OCI-LY7 (cell line): Measurements from ENCODE around the gene DMRT1. TPM values are rescaled to one million over a fixed set of nuclear protein-coding genes. Genes with fewer than 3 reads are reported as not detected.

ENCODE experiments used
- BruUV-seq: library from RNA; stranded (reverse); fragments of 400-500 nt; replicated peaks from 2 replicates; lab custom pipeline; 2021; lab: Mats Ljungman, UMichigan
- CTCF ChIA-PET: fragments of 300-600 bp; sonication (Branson Sonifier 250); formaldehyde crosslinking; loops from one replicate; lab custom pipeline; 2022; ENCODE audit warnings: antibody characterized with exemption; ENCODE audit not compliant: unreplicated experiment; lab: Charles Lee
- POLR2A ChIA-PET: fragments of 300-600 bp; sonication (Branson Sonifier 250); formaldehyde crosslinking; loops from one replicate; lab custom pipeline; 2022; ENCODE audit warnings: antibody characterized with exemption; lab: Charles Lee
- DNase-seq: peaks from one replicate; pipeline ENCODE4 v3.0.0-alpha.2; 2015; ENCODE audit warnings: low spot score
- H2AFZ ChIP-seq: fragments of 200-600 bp; sonication (generic), shearing (Covaris generic); 2 replicates; pipeline ENCODE4 v1.6.1; 2014; ENCODE audit warnings: mild to moderate bottlenecking, antibody characterized with exemption, low read length, moderate library complexity
- H3K27ac ChIP-seq: fragments of 200-600 bp; sonication (generic); 2 replicates; pipeline ENCODE4 v1.5.1; 2014; ENCODE audit warnings: mixed run types, low read depth, mild to moderate bottlenecking, moderate library complexity, low read length, inconsistent platforms; ENCODE audit not compliant: poor library complexity, severe bottlenecking
- H3K36me3 ChIP-seq: fragments of 200-600 bp; sonication (generic); 2 replicates; pipeline ENCODE4 v1.6.1; 2014; ENCODE audit warnings: mild to moderate bottlenecking, antibody characterized with exemption, low read length, moderate library complexity, mixed read lengths; ENCODE audit not compliant: insufficient read depth
- H3K4me1 ChIP-seq: fragments of 200-600 bp; sonication (generic); 2 replicates; pipeline ENCODE4 v1.5.1; 2014; ENCODE audit warnings: mild to moderate bottlenecking, low read length; ENCODE audit not compliant: insufficient read depth, poor library complexity, severe bottlenecking
- H3K4me2 ChIP-seq: fragments of 200-600 bp; sonication (generic); 2 replicates; pipeline ENCODE4 v1.6.1; 2014; ENCODE audit warnings: mild to moderate bottlenecking, low read length
- H3K4me3 ChIP-seq: fragments of 200-600 bp; sonication (generic); 2 replicates; pipeline ENCODE4 v1.5.1; 2014; ENCODE audit warnings: mild to moderate bottlenecking, low read depth, low read length; ENCODE audit not compliant: poor library complexity, severe bottlenecking
- H3K79me2 ChIP-seq: fragments of 200-600 bp; sonication (generic); 2 replicates; pipeline ENCODE4 v1.6.1; 2016; ENCODE audit warnings: low read depth, mild to moderate bottlenecking, low read length, moderate library complexity, mixed read lengths; ENCODE audit not compliant: insufficient read depth
- H3K9me2 ChIP-seq: fragments of 200-600 bp; sonication (generic); 2 replicates; pipeline ENCODE4 v1.6.1; 2016; ENCODE audit warnings: mild to moderate bottlenecking, low read length, mixed read lengths; ENCODE audit not compliant: insufficient read depth
- H3K9me3 ChIP-seq: fragments of 200-600 bp; sonication (generic); 2 replicates; pipeline ENCODE4 v1.6.1; 2014; ENCODE audit warnings: mild to moderate bottlenecking, mixed run types, low read length, mixed read lengths
- H4K20me1 ChIP-seq: fragments of 200-600 bp; sonication (generic); 2 replicates; pipeline ENCODE4 v1.6.1; 2014; ENCODE audit warnings: mild to moderate bottlenecking, antibody characterized with exemption, low read length, moderate library complexity, mixed read lengths; ENCODE audit not compliant: insufficient read depth
- EZH2phosphoT487 ChIP-seq: fragments of 200-600 bp; sonication (generic); IDR thresholded peaks from 2 replicates; pipeline ENCODE4 v1.6.1; 2018; ENCODE audit warnings: low read depth, borderline replicate concordance, mild to moderate bottlenecking, mixed run types, antibody characterized with exemption, low read length, moderate library complexity, mixed read lengths
- intact Hi-C: fragments of 100-400 bp; cut with micrococcal nuclease; formaldehyde crosslinking; loops from one replicate; pipeline ENCODE4 v1.10.0; 2022; ENCODE audit not compliant: unreplicated experiment
- total RNA-seq, 2 experiments: library from RNA; depleted of rRNA in 1 of 2; stranded (reverse); fragments of >200 nt in 1 of 2; shearing (Covaris generic) in 1 of 2; gene quantifications; 2 replicates each; pipeline ENCODE4 v1.2.3, GENCODE V29; 2014 to 2022
- TF ChIP-seq, protein P1 (sequence below): fragments of 200-600 bp; sonication (generic); conservative IDR thresholded peaks from 2 replicates; pipeline ENCODE4 v1.5.1; 2014; ENCODE audit warnings: mild to moderate bottlenecking, antibody characterized with exemption, low read length, moderate library complexity, mixed read lengths

Gene DMRT1
- total RNA-seq, 2 experiments from 2014 or later: not detected

DNA sequence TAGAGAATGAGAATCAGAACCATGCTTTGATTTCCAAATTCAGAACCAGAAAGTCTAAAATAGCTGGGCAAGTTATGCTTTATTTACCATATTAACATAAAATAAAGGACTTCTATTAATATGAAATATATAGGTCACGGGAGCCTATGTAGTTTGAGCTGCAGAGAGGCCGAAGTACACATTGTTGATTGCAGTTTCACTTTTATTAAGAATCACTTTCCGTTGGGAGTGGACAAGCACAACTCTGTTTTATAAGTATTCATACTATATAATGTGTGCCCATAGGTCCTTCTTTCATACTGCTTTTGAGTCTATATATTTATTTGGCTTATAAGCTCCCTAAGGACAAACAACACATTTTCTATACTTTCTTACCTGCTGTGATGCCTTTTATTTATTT, 76.2 kb downstream of the DMRT1 start:
- no TSS peak for BruUV-seq
- Histone ChIP-seq H3K27ac (no peak overlapping the region), H3K79me2 (no peaks in the 10 kb centered on the region), H3K9me3 (no peaks in the 10 kb centered on the region), H3K4me1 (no peaks in the 10 kb centered on the region), H2AFZ (no peak overlapping the region), H3K9me2 (no peaks in the 10 kb centered on the region), H3K36me3 (no peaks in the 10 kb centered on the region), H4K20me1 (no peaks in the 10 kb centered on the region), H3K4me3 (no peak overlapping the region), H3K4me2 (no peak overlapping the region)
- no peak for DNase-seq
- intact Hi-C loops: no loop called here
- TF ChIP-seq, protein P1, sequence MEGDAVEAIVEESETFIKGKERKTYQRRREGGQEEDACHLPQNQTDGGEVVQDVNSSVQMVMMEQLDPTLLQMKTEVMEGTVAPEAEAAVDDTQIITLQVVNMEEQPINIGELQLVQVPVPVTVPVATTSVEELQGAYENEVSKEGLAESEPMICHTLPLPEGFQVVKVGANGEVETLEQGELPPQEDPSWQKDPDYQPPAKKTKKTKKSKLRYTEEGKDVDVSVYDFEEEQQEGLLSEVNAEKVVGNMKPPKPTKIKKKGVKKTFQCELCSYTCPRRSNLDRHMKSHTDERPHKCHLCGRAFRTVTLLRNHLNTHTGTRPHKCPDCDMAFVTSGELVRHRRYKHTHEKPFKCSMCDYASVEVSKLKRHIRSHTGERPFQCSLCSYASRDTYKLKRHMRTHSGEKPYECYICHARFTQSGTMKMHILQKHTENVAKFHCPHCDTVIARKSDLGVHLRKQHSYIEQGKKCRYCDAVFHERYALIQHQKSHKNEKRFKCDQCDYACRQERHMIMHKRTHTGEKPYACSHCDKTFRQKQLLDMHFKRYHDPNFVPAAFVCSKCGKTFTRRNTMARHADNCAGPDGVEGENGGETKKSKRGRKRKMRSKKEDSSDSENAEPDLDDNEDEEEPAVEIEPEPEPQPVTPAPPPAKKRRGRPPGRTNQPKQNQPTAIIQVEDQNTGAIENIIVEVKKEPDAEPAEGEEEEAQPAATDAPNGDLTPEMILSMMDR: no peak
- TF ChIP-seq EZH2phosphoT487: no peak
- CTCF ChIA-PET: no interaction called here
- POLR2A ChIA-PET: interaction anchor here (1.3 kb wide), 1 partner anchor 9 kb away, joined by 3 read pairs; no protein-coding TSS in a partner anchor

DNA sequence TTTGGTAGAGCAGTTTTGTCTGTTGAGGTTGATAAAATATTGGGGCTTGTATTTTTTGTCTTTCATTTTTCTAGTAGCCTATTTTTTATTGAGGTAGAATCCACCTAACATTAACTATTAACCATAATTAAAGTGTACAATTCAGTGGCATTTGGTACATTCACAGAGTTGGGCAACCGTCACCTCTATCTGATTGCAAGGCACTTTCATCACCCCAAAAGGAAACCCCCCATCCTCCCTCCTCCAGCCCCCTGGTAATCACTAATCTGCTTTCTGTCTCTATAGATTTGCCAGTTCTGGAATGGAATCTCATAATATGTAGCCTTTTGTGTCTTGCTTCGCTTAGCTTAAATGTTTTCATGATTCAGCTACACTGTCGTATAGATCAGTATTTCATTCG, 79.4 kb downstream of the DMRT1 start:
- CTCF ChIA-PET: no interaction called here
- H3K27ac ChIP-seq: no peak overlapping the region

DNA sequence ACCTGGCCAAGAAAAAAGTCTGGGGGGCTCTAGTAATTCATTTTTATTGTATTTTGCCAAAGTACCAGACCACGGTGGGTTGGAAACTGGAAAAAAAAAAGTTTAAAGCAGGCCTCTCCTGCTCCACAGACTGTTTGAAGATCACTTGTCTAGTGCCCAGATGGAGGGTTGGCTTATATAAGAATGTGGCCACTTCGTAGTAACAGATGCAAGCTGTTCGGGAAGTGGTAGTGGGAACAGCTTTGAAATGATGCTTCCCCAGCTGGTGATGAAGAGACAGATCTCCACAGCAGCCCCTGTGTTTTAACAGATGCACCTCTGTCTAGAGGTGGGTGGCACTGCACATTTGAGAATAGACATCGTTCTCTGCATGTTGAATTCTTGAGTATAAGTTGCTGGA, 80.7 kb downstream of the DMRT1 start:
- Histone ChIP-seq H3K36me3 (no peaks in the 10 kb centered on the region), H3K4me1 (no peaks in the 10 kb centered on the region), H3K27ac (no peak overlapping the region), H3K4me3 (no peak overlapping the region), H3K9me2 (no peaks in the 10 kb centered on the region), H3K4me2 (no peak overlapping the region), H3K9me3 (no peaks in the 10 kb centered on the region), H4K20me1 (no peaks in the 10 kb centered on the region), H3K79me2 (no peaks in the 10 kb centered on the region), H2AFZ (no peak overlapping the region)
- BruUV-seq: no TSS peak
- ChIA-PET CTCF (no interaction called here), POLR2A (interaction anchor here (0.6 kb wide), 2 partner anchors 11 to 13 kb away, joined by 4 to 7 read pairs; no protein-coding TSS in a partner anchor)
- intact Hi-C loops: no loop called here
- TF ChIP-seq, protein P1: no peak
- no peak for TF ChIP-seq EZH2phosphoT487
- DNase-seq: no peak

More for the DNA sequence above, 79.4 kb downstream of the DMRT1 start:
- DNase-seq: no peak
- Histone ChIP-seq H3K79me2 (no peaks in the 10 kb centered on the region), H3K4me1 (no peaks in the 10 kb centered on the region), H3K9me2 (no peaks in the 10 kb centered on the region), H3K9me3 (no peaks in the 10 kb centered on the region), H3K4me2 (no peak overlapping the region), H3K36me3 (no peaks in the 10 kb centered on the region), H3K4me3 (no peak overlapping the region), H4K20me1 (no peaks in the 10 kb centered on the region), H2AFZ (no peak overlapping the region)
- BruUV-seq: no TSS peak
- intact Hi-C loops: no loop called here
- no peak for TF ChIP-seq EZH2phosphoT487
- TF ChIP-seq, protein P1: no peak
- POLR2A ChIA-PET: no interaction called here
